ENCODE data around the gene PDE10A. TPM values are rescaled to one million over a fixed set of nuclear protein-coding genes. Genes with fewer than 3 reads are reported as not detected.

PDE10A gene
- total and polyA plus RNA-seq, 2 of the 4 experiments (the other 2 are of a cell fraction), result 3.4 to 12.4 TPM

GRCh38 chr6:165695722-165696515 is 32.9 kb upstream of the PDE10A start:
- ATAC-seq (ENCODE audit: low read depth) (no peak), DNase-seq (no peak)
- Histone ChIP-seq H3K4me3 (ENCODE audit: insufficient read depth, low read depth, low read length) (no peak overlapping the region), H3K9me1 (ENCODE audit: insufficient read depth, low read length) (peaks cover 19% of the 10 kb centered on the region), H3K27me3 (ENCODE audit: control insufficient read depth, insufficient read depth, low read length) (no peaks in the 10 kb centered on the region), H3K4ac (ENCODE audit: low read depth, low read length) (peak overlapping the region; percentile 40; the same call in 1 of the 2 replicates), H3K18ac (ENCODE audit: low read depth, low read length) (peak overlapping the region; percentile 41; the same call in 1 of the 2 replicates), H4K91ac (ENCODE audit: insufficient read depth, low read depth, low read length) (0 out of 2 replicates have a peak overlapping the region, but pooled peaks have one; percentile 19), H2BK15ac (ENCODE audit: low read depth, low read length) (no peak overlapping the region), H2AFZ (replicated peaks; ENCODE audit: low read length, poor library complexity) (peak overlapping the region; percentile 66), H3K23ac (ENCODE audit: low read depth, low read length) (0 out of 2 replicates have a peak overlapping the region, but pooled peaks have one; percentile 3), H3K36me3 (ENCODE audit: control insufficient read depth, insufficient read depth, low read length) (no peaks in the 10 kb centered on the region), H3K56ac (ENCODE audit: extremely low read depth, insufficient read depth, low read length) (no peak overlapping the region), H3K27ac (ENCODE audit: insufficient read depth, low read length) (no peak overlapping the region), H4K5ac (ENCODE audit: low read depth, low read length) (0 out of 2 replicates have a peak overlapping the region, but pooled peaks have one; percentile 45), H3K9ac (ENCODE audit: low read depth, low read length) (no peak overlapping the region), H2BK20ac (ENCODE audit: low read depth, low read length) (peak overlapping the region; percentile 52; the same call in 1 of the 2 replicates), H3K79me1 (ENCODE audit: low read depth in 1 of 2, low read length in 2 of 2) (no peaks in the 10 kb centered on the region), H2AK5ac (ENCODE audit: low read depth, low read length) (no peak overlapping the region), H3K4me1 (ENCODE audit: control insufficient read depth, insufficient read depth, low read length) (peaks cover 21% of the 10 kb centered on the region), H4K20me1 (ENCODE audit: insufficient read depth, low read length) (peaks cover 3% of the 10 kb centered on the region; the same call in 1 of the 2 replicates), H2AK9ac (replicated peaks; ENCODE audit: low read depth, low read length, poor library complexity) (peak overlapping the region; percentile 35), H3K4me2 (ENCODE audit: low read depth, low read length) (no peak overlapping the region), H4K8ac (ENCODE audit: low read depth in 2 of 2, low read length in 2 of 2) (peak overlapping the region in 1 of 2 experiments; percentile 61; a peak in 1 of 4 replicates), H2BK5ac (ENCODE audit: low read depth, low read length, poor library complexity, severe bottlenecking) (no peak overlapping the region), H3K9me3 (ENCODE audit: control insufficient read depth, insufficient read depth, low read length) (no peaks in the 10 kb centered on the region), H3K14ac (replicated peaks; ENCODE audit: low read depth, low read length) (peak overlapping the region; percentile 70; the same call in 1 of the 2 replicates), H2BK120ac (ENCODE audit: low read depth, low read length) (peak overlapping the region; percentile 4; the same call in 1 of the 2 replicates)
- 44% methylated on average over 4 of the region's 8 CpGs; no CpG with 5 or more reads in 1 of the 2 experiments for WGBS, 2 experiments (ENCODE audit: extremely low coverage in 2 of 2, insufficient read length in 1 of 2)
- in situ Hi-C loops (cut with MboI; ENCODE audit: low sequenced_read_pairs) (no loop called here), dilution Hi-C loops (cut with HindIII; ENCODE audit: low sequenced_read_pairs, unreplicated experiment) (no loop called here), intact Hi-C loops (cut with micrococcal nuclease) (no loop called here)
- TF ChIP-seq MAZ (IDR thresholded peaks at IDR 0.05; ENCODE audit: borderline replicate concordance, low read depth, low read length), result no peak
- no peak for TF ChIP-seq RFX5 (IDR thresholded peaks at IDR 0.05; ENCODE audit: low read depth, low read length)
- TF ChIP-seq CHD1 (IDR thresholded peaks at IDR 0.05; ENCODE audit: low read depth, low read length), result no peak
- TF ChIP-seq POLR2A (IDR thresholded peaks at IDR 0.05; ENCODE audit: low read depth, low read length), result no peak
- TF ChIP-seq FOS (IDR thresholded peaks at IDR 0.05; ENCODE audit: low read depth, low read length), result no peak
- no peak for TF ChIP-seq SMC3 (IDR thresholded peaks at IDR 0.05; ENCODE audit: low read depth, low read length)
- ChIA-PET POLR2A (ENCODE audit: unreplicated experiment) (no interaction called here), CTCF (interaction anchor here (0.6 kb wide), 1 partner anchor 15 kb away, joined by 3 read pairs; no protein-coding TSS in a partner anchor)
- no TSS peak for BruUV-seq (replicated peaks)
